Cardiac ventricle fibroblast (primary cell): ENCODE measurements around the gene NOL4L. TPM values are rescaled to one million over a fixed set of nuclear protein-coding genes. Genes with fewer than 3 reads are reported as not detected.

Experiments used
- total RNA-seq: library from RNA; depleted of rRNA; stranded (reverse); fragments of >200 nt; gene quantifications from 2 replicates; pipeline ENCODE4 v1.2.3, GENCODE V29; 2015

The NOL4L gene, protein sequence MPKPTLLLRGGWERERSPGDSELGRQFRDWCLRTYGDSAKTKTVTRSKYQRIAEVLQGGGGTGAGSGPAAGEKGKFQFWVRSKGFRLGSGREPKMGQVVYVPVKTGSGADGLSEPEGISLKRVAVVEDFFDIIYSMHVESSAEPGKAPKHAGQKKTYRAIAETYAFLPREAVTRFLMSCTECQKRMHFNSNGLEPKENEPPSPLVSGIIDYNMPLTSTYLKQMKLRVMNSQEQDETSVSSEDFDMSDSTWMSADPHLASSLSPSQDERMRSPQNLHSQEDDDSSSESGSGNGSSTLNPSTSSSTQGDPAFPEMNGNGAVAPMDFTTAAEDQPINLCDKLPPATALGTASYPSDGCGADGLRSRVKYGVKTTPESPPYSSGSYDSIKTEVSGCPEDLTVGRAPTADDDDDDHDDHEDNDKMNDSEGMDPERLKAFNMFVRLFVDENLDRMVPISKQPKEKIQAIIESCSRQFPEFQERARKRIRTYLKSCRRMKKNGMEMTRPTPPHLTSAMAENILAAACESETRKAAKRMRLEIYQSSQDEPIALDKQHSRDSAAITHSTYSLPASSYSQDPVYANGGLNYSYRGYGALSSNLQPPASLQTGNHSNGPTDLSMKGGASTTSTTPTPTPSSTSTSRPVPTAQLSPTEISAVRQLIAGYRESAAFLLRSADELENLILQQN
- 5.2 and 5.5 TPM in 2 replicates for total RNA-seq

DNA sequence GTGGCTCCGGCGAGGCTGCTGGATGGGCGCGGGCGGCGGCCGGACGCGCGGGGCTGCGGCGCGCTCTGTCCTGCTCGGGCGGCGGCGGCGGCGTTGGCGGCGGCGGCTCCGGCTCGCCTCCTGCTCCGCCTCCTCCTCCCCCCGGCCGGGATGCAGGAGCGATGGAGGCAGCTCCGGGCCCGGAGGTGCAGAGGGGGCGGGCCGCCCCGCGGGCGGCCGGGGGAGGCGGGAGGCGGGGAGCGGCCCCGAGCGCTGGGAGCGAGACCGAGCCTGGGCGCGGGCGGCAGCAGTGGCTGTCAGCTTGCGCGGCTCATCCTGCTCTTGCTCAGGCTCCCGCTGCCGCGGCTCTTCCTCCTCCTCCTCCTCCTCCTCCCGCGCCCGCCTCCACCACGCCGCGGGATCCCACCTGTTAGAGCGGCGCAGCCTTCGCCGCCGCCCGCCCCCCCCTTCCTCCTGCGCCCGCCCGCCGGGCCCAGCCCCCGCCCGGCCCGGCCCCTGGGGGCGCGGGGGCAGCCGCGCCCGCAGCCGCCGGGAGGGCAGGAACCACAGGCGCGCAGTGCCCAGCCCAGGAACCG lies at the start of gene NOL4L:
TSS of gene NOL4L (minus strand) at position 323 of the 575 bp plus-strand sequence. CDS start 443 bp downstream, outside the sequence.

Other genes with a start within 250 kb of the NOL4L start
- gene ASXL1, start 227.0 kb downstream of the NOL4L start, total RNA-seq = 25.0 and 29.6 TPM in 2 replicates
- not detected in 2 replicates for gene C20orf203, start 88.6 kb upstream of the NOL4L start, total RNA-seq
- 10.7 and 11.8 TPM in 2 replicates for gene COMMD7, start 158.1 kb upstream of the NOL4L start, total RNA-seq
- 0.37 and 1.3 TPM in 2 replicates for gene DNMT3B, start 177.1 kb upstream of the NOL4L start, total RNA-seq
- gene MAPRE1, start 234.6 kb upstream of the NOL4L start, total RNA-seq = 38.9 and 42.3 TPM in 2 replicates